ENCODE measurements around the gene KIRREL3.

- TF ChIP-seq, protein P1, sequence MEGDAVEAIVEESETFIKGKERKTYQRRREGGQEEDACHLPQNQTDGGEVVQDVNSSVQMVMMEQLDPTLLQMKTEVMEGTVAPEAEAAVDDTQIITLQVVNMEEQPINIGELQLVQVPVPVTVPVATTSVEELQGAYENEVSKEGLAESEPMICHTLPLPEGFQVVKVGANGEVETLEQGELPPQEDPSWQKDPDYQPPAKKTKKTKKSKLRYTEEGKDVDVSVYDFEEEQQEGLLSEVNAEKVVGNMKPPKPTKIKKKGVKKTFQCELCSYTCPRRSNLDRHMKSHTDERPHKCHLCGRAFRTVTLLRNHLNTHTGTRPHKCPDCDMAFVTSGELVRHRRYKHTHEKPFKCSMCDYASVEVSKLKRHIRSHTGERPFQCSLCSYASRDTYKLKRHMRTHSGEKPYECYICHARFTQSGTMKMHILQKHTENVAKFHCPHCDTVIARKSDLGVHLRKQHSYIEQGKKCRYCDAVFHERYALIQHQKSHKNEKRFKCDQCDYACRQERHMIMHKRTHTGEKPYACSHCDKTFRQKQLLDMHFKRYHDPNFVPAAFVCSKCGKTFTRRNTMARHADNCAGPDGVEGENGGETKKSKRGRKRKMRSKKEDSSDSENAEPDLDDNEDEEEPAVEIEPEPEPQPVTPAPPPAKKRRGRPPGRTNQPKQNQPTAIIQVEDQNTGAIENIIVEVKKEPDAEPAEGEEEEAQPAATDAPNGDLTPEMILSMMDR (IDR thresholded peaks at IDR 0.05; ENCODE audit: low read depth, low read length) = no peak
- TF ChIP-seq EZH2phosphoT487 (IDR thresholded peaks at IDR 0.05; ENCODE audit: low read depth) = no peak
Measured at GRCh38 chr11:126697936-126698335, 302.6 kb downstream of the KIRREL3 start.
